A673 (cell line): ENCODE measurements around the gene ABHD11.

Source experiments
- CTCF ChIP-seq: fragments of 300-800, 200-600 bp; sonication (generic); conservative IDR thresholded peaks from 2 replicates; pipeline ENCODE4 v1.5.1; 2017; ENCODE audit warnings: low read depth, mild to moderate bottlenecking, antibody characterized with exemption, low read length, moderate library complexity, mixed read lengths
- EZH2 ChIP-seq: fragments of 200-600 bp; sonication (generic); IDR thresholded peaks from 2 replicates; pipeline ENCODE4 v1.6.1; 2017; ENCODE audit warnings: borderline replicate concordance, low read depth, mild to moderate bottlenecking, mixed read lengths, antibody characterized with exemption, low read length; ENCODE audit not compliant: poor library complexity, severe bottlenecking

DNA sequence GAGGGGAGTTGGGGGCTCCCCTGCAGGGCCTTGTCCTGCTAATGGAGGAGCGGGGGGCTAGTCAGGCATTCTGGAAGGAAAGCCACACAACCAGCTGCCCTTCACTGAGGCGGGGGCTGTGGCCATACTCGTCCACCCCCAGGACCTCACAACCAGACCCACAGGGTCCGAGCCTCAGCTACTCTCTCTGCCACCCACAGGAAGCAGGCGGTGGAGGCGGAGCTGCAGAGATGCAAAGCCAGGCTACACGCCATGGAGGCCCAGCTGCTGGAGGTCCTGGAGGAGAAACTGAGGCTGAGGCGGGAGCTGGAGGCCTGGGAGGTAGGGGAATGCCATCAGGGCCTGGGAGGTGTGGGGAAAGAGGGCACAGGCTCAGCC, 3.1 kb downstream of the ABHD11 start:
- TF ChIP-seq CTCF (no peak), EZH2 (no peak)
